Adipose tissue (tissue), 3 donors: ENCODE data around the gene FCHO1. TPM values are rescaled to one million over a fixed set of nuclear protein-coding genes. Genes with fewer than 3 reads are reported as not detected.

Experiments
- H3K27ac ChIP-seq: one replicate; pipeline ENCODE4 v1.5.1; 2013; ENCODE audit warnings: low read depth, low read length
- WGBS, 3 donors: extraction: QIAGEN DNeasy Blood & Tissue Kit; methylation state at CpG; one replicate each; pipeline ENCODE4 v1.1.7; 2013; 5-methylcytosine and 5-hydroxymethylcytosine counted together
- polyA plus RNA-seq, 3 donors: library from polyadenylated mRNA; stranded (reverse); fragments of 200-250 nt; gene quantifications; one replicate each; pipeline ENCODE4 v1.2.3, GENCODE V29; 2013
- donor health status: healthy with polysubstance abuse.
- donor health status: Bipolar disorder and iron deficiency.
- donor health status: healthy.

FCHO1 gene
- polyA plus RNA-seq, 3 donors = 0.76 to 2.2 (median 1.8) TPM

- whole genome bisulfite sequencing, 3 donors = 91 to 94% (median 94%) methylated on average over 19 of the region's 19 CpGs
- no peak overlapping the region for H3K27ac ChIP-seq
Observed at GRCh38 chr19:17727843-17728242, 23.4 kb upstream of the FCHO1 start.

- 92 to 97% (median 94%) methylated on average over 22 of the region's 22 CpGs for WGBS, 3 donors
Observed at GRCh38 chr19:17733127-17733526, 18.1 kb upstream of the FCHO1 start.

GRCh38 chr19:17734146-17734545 is 17.1 kb upstream of the FCHO1 start:
- WGBS, 3 donors = 90 to 95% (median 91%) methylated on average over 16 of the region's 16 CpGs

More at GRCh38 chr19:17733127-17733526, 18.1 kb upstream of the FCHO1 start:
- no peak overlapping the region for H3K27ac ChIP-seq

GRCh38 chr19:17735410-17735809 is 15.9 kb upstream of the FCHO1 start:
- 88 to 96% (median 93%) methylated on average over 5 of the region's 5 CpGs for WGBS, 3 donors
- H3K27ac ChIP-seq = no peak overlapping the region

More at GRCh38 chr19:17734146-17734545, 17.1 kb upstream of the FCHO1 start:
- H3K27ac ChIP-seq = no peak overlapping the region

GRCh38 chr19:17737690-17738153 is 13.6 kb upstream of the FCHO1 start:
- no peak overlapping the region for H3K27ac ChIP-seq
- 87 to 90% (median 90%) methylated on average over 7 of the region's 7 CpGs for WGBS, 3 donors

GRCh38 chr19:17739121-17739875 is 12.0 kb upstream of the FCHO1 start:
- no peak overlapping the region for H3K27ac ChIP-seq
- WGBS, 3 donors = 67 to 75% (median 74%) methylated on average over 16 to 18 of the region's 18 CpGs

- H3K27ac ChIP-seq = no peak overlapping the region
- 91 to 96% (median 95%) methylated on average over 2 of the region's 2 CpGs for WGBS, 3 donors
Observed at GRCh38 chr19:17741456-17741855, 9.8 kb upstream of the FCHO1 start.

- H3K27ac ChIP-seq = no peak overlapping the region
- 81 to 85% (median 83%) methylated on average over 6 of the region's 6 CpGs for WGBS, 3 donors
Observed at GRCh38 chr19:17743874-17744580, 7.2 kb upstream of the FCHO1 start.

GRCh38 chr19:17747205-17748098 is 3.8 kb upstream of the FCHO1 start:
- H3K27ac ChIP-seq = no peak overlapping the region
- 7 to 11% (median 7%) methylated on average over 43 to 75 of the region's 75 CpGs for WGBS, 3 donors

- WGBS, 3 donors = 77 to 80% (median 79%) methylated on average over 6 of the region's 6 CpGs
- H3K27ac ChIP-seq = no peak overlapping the region
Observed at GRCh38 chr19:17748884-17749638, 2.2 kb upstream of the FCHO1 start.

GRCh38 chr19:17749912-17750317 is 1.4 kb upstream of the FCHO1 start:
- H3K27ac ChIP-seq = no peak overlapping the region
- 12 to 39% (median 33%) methylated on average over 8 of the region's 8 CpGs for WGBS, 3 donors

GRCh38 chr19:17751912-17752273 is 616 bp downstream of the FCHO1 start:
- 50 to 65% (median 59%) methylated on average over 2 of the region's 2 CpGs for WGBS, 3 donors
- no peak overlapping the region for H3K27ac ChIP-seq

GRCh38 chr19:17752865-17753639 is 1.8 kb downstream of the FCHO1 start:
- no peak overlapping the region for H3K27ac ChIP-seq
- 74 to 95% (median 86%) methylated on average over 7 of the region's 7 CpGs for WGBS, 3 donors

GRCh38 chr19:17753976-17754375 is 2.7 kb downstream of the FCHO1 start:
- 39 to 61% (median 60%) methylated on average over 9 of the region's 9 CpGs for WGBS, 3 donors
- H3K27ac ChIP-seq = no peak overlapping the region

- WGBS, 3 donors = 68 to 77% (median 73%) methylated on average over 5 of the region's 5 CpGs
- no peak overlapping the region for H3K27ac ChIP-seq
Observed at GRCh38 chr19:17754634-17755442, 3.6 kb downstream of the FCHO1 start.

GRCh38 chr19:17755443-17755890 is 4.2 kb downstream of the FCHO1 start:
- no peak overlapping the region for H3K27ac ChIP-seq
- WGBS, 3 donors = 50 to 76% (median 67%) methylated on average over 1 of the region's 1 CpG
